Measurements from ENCODE around the gene OR51V1. TPM values are rescaled to one million over a fixed set of nuclear protein-coding genes. Genes with fewer than 3 reads are reported as not detected.

OR51V1 gene
- total and polyA plus RNA-seq, 4 donors: not detected

GRCh38 chr11:5245155-5245554, 44.7 kb upstream of the OR51V1 start:
- H3K36me3 ChIP-seq (ENCODE audit: control insufficient read depth in 4 of 4, insufficient read depth in 3 of 4, low read depth in 1 of 4, low read length in 3 of 4): no peaks in the 10 kb centered on the region
- peaks cover 0 to 3% (median 0%) of the 10 kb centered on the region in 4 donors for H3K27me3 ChIP-seq (ENCODE audit: control insufficient read depth in 4 of 4, insufficient read depth in 4 of 4, low read length in 3 of 4)
- DNase-seq (ENCODE audit: low spot score): no peak
- H3K9me3 ChIP-seq (ENCODE audit: control insufficient read depth in 4 of 4, low read length in 3 of 4): peaks cover 0 to 2% (median 0%) of the 10 kb centered on the region in 4 donors
- WGBS: 77% methylated on average over 2 of the region's 2 CpGs
- H3K27ac ChIP-seq (ENCODE audit: low read depth in 1 of 2, low read length in 2 of 2): no peak overlapping the region
- H3K4me1 ChIP-seq (ENCODE audit: control insufficient read depth in 4 of 4, insufficient read depth in 4 of 4, low read length in 3 of 4): no peaks in the 10 kb centered on the region
- H3K4me3 ChIP-seq (ENCODE audit: low read depth in 1 of 3, low read length in 3 of 3): no peak overlapping the region
- TF ChIP-seq NR2F2 (IDR thresholded peaks at IDR 0.05) (no peak), JUND (IDR thresholded peaks at IDR 0.05) (no peak), GABPA (IDR thresholded peaks at IDR 0.05 in 1 of 2, conservative IDR thresholded peaks at IDR 0.05 in 1 of 2) (no peak), EGR1 (IDR thresholded peaks at IDR 0.05; ENCODE audit: low read depth in 2 of 2) (no peak), SP1 (IDR thresholded peaks at IDR 0.05) (no peak), FOXA1 (IDR thresholded peaks at IDR 0.05) (no peak), HNF4G (IDR thresholded peaks at IDR 0.05) (no peak), TAF1 (conservative IDR thresholded peaks at IDR 0.05) (no peak), FOXA2 (IDR thresholded peaks at IDR 0.05) (no peak), RAD21 (IDR thresholded peaks at IDR 0.05) (no peak), REST (IDR thresholded peaks at IDR 0.05) (no peak)
- TF ChIP-seq, protein P1, sequence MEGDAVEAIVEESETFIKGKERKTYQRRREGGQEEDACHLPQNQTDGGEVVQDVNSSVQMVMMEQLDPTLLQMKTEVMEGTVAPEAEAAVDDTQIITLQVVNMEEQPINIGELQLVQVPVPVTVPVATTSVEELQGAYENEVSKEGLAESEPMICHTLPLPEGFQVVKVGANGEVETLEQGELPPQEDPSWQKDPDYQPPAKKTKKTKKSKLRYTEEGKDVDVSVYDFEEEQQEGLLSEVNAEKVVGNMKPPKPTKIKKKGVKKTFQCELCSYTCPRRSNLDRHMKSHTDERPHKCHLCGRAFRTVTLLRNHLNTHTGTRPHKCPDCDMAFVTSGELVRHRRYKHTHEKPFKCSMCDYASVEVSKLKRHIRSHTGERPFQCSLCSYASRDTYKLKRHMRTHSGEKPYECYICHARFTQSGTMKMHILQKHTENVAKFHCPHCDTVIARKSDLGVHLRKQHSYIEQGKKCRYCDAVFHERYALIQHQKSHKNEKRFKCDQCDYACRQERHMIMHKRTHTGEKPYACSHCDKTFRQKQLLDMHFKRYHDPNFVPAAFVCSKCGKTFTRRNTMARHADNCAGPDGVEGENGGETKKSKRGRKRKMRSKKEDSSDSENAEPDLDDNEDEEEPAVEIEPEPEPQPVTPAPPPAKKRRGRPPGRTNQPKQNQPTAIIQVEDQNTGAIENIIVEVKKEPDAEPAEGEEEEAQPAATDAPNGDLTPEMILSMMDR (IDR thresholded peaks at IDR 0.05; ENCODE audit: low read depth, low read length, missing input control): no peak
- TF ChIP-seq, protein P2, sequence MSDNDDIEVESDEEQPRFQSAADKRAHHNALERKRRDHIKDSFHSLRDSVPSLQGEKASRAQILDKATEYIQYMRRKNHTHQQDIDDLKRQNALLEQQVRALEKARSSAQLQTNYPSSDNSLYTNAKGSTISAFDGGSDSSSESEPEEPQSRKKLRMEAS (IDR thresholded peaks at IDR 0.05): no peak
- no peak overlapping the region for H3K9ac ChIP-seq (ENCODE audit: low read depth in 1 of 2, low read length in 2 of 2)

DNA sequence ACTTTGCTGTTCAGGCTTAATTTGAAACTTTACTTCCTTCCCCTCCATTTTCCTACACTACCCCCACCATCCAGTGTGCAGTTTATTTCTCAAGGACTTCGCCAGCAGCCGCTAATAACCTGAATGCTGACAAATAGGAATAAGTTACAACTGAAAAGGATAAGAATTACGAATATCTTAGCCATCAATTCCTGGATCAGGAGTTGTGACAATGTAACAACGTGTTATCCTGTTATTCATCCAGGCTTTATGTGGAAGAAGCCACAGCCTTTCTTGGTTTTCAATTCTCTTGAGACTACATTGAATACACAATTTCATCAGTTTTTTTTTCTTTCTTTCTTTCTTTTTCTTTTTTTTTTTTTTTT, 43.3 kb upstream of the OR51V1 start:
- TF ChIP-seq, protein P1 (IDR thresholded peaks at IDR 0.05; ENCODE audit: low read depth, low read length, missing input control): no peak
- TF ChIP-seq HNF4G (IDR thresholded peaks at IDR 0.05) (no peak), RAD21 (IDR thresholded peaks at IDR 0.05) (no peak), REST (IDR thresholded peaks at IDR 0.05) (no peak), YY1 (IDR thresholded peaks at IDR 0.05) (no peak), TAF1 (conservative IDR thresholded peaks at IDR 0.05) (no peak), NR2F2 (IDR thresholded peaks at IDR 0.05) (no peak), FOXA1 (IDR thresholded peaks at IDR 0.05) (no peak), RXRA (IDR thresholded peaks at IDR 0.05) (no peak), FOXA2 (IDR thresholded peaks at IDR 0.05) (no peak), JUND (IDR thresholded peaks at IDR 0.05) (no peak), HNF4A (conservative IDR thresholded peaks at IDR 0.05) (no peak), EGR1 (IDR thresholded peaks at IDR 0.05; ENCODE audit: low read depth in 2 of 2) (no peak)
- TF ChIP-seq, protein P3, sequence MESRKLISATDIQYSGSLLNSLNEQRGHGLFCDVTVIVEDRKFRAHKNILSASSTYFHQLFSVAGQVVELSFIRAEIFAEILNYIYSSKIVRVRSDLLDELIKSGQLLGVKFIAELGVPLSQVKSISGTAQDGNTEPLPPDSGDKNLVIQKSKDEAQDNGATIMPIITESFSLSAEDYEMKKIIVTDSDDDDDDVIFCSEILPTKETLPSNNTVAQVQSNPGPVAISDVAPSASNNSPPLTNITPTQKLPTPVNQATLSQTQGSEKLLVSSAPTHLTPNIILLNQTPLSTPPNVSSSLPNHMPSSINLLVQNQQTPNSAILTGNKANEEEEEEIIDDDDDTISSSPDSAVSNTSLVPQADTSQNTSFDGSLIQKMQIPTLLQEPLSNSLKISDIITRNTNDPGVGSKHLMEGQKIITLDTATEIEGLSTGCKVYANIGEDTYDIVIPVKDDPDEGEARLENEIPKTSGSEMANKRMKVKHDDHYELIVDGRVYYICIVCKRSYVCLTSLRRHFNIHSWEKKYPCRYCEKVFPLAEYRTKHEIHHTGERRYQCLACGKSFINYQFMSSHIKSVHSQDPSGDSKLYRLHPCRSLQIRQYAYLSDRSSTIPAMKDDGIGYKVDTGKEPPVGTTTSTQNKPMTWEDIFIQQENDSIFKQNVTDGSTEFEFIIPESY (IDR thresholded peaks at IDR 0.05): no peak
- TF ChIP-seq, protein P2 (IDR thresholded peaks at IDR 0.05): no peak
- H3K9me3 ChIP-seq (ENCODE audit: control insufficient read depth in 4 of 4, low read length in 3 of 4): peaks cover 0 to 2% (median 0%) of the 10 kb centered on the region in 4 donors
- H3K4me1 ChIP-seq (ENCODE audit: control insufficient read depth in 4 of 4, insufficient read depth in 4 of 4, low read length in 3 of 4): no peaks in the 10 kb centered on the region
- no peak overlapping the region for H3K4me3 ChIP-seq (ENCODE audit: low read depth in 1 of 3, low read length in 3 of 3)
- no peak overlapping the region for H3K27ac ChIP-seq (ENCODE audit: low read depth in 1 of 2, low read length in 2 of 2)
- no peak overlapping the region for H3K9ac ChIP-seq (ENCODE audit: low read depth in 1 of 2, low read length in 2 of 2)
- WGBS: 73% methylated on average over 4 of the region's 4 CpGs
- H3K27me3 ChIP-seq (ENCODE audit: control insufficient read depth in 4 of 4, insufficient read depth in 4 of 4, low read length in 3 of 4): peaks cover 0 to 3% (median 0%) of the 10 kb centered on the region in 4 donors
- no peak for DNase-seq (ENCODE audit: low spot score)
- no peaks in the 10 kb centered on the region for H3K36me3 ChIP-seq (ENCODE audit: control insufficient read depth in 4 of 4, insufficient read depth in 3 of 4, low read depth in 1 of 4, low read length in 3 of 4)

All from liver (tissue), 9 donors.